ENCODE data around the gene GPANK1. TPM values are rescaled to one million over a fixed set of nuclear protein-coding genes. Genes with fewer than 3 reads are reported as not detected.

GPANK1 gene
- total and polyA plus RNA-seq, 2 of the 13 experiments (the other 11 are each of a cell fraction or from before 2014, with no cell fraction given), result 15.4 to 22.8 TPM

DNA sequence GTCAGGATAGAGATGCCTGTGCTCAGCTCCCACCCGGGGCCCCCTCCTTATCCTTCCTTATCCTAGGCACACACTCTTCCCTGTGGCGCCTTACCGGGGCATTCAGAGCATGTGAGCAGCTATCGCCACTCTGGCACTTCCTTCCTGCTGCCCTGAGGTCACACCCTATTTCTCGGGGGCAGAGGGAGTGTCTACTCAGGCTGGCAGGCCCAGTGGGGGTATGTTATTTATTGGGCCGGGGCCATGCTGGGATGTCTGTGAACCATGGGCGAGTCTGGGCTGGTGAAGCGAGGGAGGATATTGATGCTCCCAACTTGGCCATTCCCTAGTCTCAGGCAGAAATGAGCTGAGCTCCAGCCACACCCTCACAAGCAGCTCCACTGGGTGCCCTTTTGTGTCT, 46.4 kb upstream of the GPANK1 start:
- H3K4me2 ChIP-seq (ENCODE audit: low read depth, low read length), result no peak overlapping the region
- no peaks in the 10 kb centered on the region for H4K20me1 ChIP-seq (ENCODE audit: insufficient read depth, low read length)
- FAIRE-seq (no peak), DNase-seq (ENCODE audit: low spot score) (no peak), ATAC-seq (no peak)
- CTCF ChIA-PET (ENCODE audit: low intra/inter-chr PET ratio, low total read pairs), result no interaction called here
- H3K4me1 ChIP-seq (ENCODE audit: insufficient read depth, low read length), result peaks cover 24% of the 10 kb centered on the region
- no peaks in the 10 kb centered on the region for H3K36me3 ChIP-seq (replicated peaks in 1 of 2; ENCODE audit: control insufficient read depth in 1 of 2, insufficient read depth in 2 of 2, low read length in 2 of 2)
- no peak overlapping the region for H3K27ac ChIP-seq (ENCODE audit: extremely low read length, insufficient read depth, low read length)
- H3K4me3 ChIP-seq (replicated peaks in 1 of 3; ENCODE audit: insufficient read depth in 1 of 3, low read depth in 2 of 3, low read length in 3 of 3), result no peak overlapping the region
- no peak overlapping the region for H3K9ac ChIP-seq (ENCODE audit: insufficient read depth, low read depth, low read length)
- 53% methylated on average over 8 of the region's 8 CpGs for WGBS (ENCODE audit: low lambda C conversion rate)
- TF ChIP-seq, protein P1, sequence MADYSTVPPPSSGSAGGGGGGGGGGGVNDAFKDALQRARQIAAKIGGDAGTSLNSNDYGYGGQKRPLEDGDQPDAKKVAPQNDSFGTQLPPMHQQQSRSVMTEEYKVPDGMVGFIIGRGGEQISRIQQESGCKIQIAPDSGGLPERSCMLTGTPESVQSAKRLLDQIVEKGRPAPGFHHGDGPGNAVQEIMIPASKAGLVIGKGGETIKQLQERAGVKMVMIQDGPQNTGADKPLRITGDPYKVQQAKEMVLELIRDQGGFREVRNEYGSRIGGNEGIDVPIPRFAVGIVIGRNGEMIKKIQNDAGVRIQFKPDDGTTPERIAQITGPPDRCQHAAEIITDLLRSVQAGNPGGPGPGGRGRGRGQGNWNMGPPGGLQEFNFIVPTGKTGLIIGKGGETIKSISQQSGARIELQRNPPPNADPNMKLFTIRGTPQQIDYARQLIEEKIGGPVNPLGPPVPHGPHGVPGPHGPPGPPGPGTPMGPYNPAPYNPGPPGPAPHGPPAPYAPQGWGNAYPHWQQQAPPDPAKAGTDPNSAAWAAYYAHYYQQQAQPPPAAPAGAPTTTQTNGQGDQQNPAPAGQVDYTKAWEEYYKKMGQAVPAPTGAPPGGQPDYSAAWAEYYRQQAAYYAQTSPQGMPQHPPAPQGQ (CRISPR knock-in tag; IDR thresholded peaks at IDR 0.05; ENCODE audit: borderline replicate concordance), result no peak
- TF ChIP-seq MED13 (CRISPR knock-in tag; IDR thresholded peaks at IDR 0.05) (no peak), KDM2A (CRISPR knock-in tag; IDR thresholded peaks at IDR 0.05; ENCODE audit: borderline replicate concordance, low read depth) (no peak), ZFP41 (CRISPR knock-in tag; IDR thresholded peaks at IDR 0.05; ENCODE audit: borderline replicate concordance) (no peak), CHD2 (IDR thresholded peaks at IDR 0.05; ENCODE audit: low read depth, low read length) (no peak), NFAT5 (CRISPR knock-in tag; IDR thresholded peaks at IDR 0.05) (no peak)
- TF ChIP-seq, protein P2, sequence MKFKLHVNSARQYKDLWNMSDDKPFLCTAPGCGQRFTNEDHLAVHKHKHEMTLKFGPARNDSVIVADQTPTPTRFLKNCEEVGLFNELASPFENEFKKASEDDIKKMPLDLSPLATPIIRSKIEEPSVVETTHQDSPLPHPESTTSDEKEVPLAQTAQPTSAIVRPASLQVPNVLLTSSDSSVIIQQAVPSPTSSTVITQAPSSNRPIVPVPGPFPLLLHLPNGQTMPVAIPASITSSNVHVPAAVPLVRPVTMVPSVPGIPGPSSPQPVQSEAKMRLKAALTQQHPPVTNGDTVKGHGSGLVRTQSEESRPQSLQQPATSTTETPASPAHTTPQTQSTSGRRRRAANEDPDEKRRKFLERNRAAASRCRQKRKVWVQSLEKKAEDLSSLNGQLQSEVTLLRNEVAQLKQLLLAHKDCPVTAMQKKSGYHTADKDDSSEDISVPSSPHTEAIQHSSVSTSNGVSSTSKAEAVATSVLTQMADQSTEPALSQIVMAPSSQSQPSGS (CRISPR knock-in tag; IDR thresholded peaks at IDR 0.05), result no peak
- no TSS peak for BruUV-seq (replicated peaks)
- POLR2A ChIA-PET, result interaction anchor here (0.9 to 5.1 kb wide), 2 partner anchors 9 to 26 kb away, joined by 3 to 31 read pairs; partner anchors contain the start of gene ABHD16A
- H3K27me3 ChIP-seq (ENCODE audit: control insufficient read depth in 1 of 2, insufficient read depth in 2 of 2, low read length in 2 of 2), result peaks cover 11 to 48% of the 10 kb centered on the region in 2 experiments; a peak in 4 of 5 replicates
- H2AFZ ChIP-seq (ENCODE audit: low read length), result no peak overlapping the region
- H3K79me2 ChIP-seq (ENCODE audit: insufficient read depth, low read length), result no peaks in the 10 kb centered on the region
- in situ Hi-C loops (cut with HindIII; ENCODE audit: extremely low pct_ligation_motif_present, low pct_unique_long_range_greater_than_20kb), result no loop called here
- H3K9me3 ChIP-seq (ENCODE audit: low read length), result no peaks in the 10 kb centered on the region
- intact Hi-C loops (cut with micrococcal nuclease; ENCODE audit: unreplicated experiment), result no loop called here

Data from HepG2 (cell line).